A673 (cell line): ENCODE data around the gene SARS1.

Experiments
- EZH2 ChIP-seq: fragments of 200-600 bp; sonication (generic); IDR thresholded peaks from 2 replicates; pipeline ENCODE4 v1.6.1; 2017; ENCODE audit warnings: borderline replicate concordance, low read depth, mild to moderate bottlenecking, mixed read lengths, antibody characterized with exemption, low read length; ENCODE audit not compliant: poor library complexity, severe bottlenecking
- TF ChIP-seq, protein P1 (sequence below): fragments of 300-800, 200-600 bp; sonication (generic); conservative IDR thresholded peaks from 2 replicates; pipeline ENCODE4 v1.5.1; 2017; ENCODE audit warnings: low read depth, mild to moderate bottlenecking, antibody characterized with exemption, low read length, moderate library complexity, mixed read lengths

- TF ChIP-seq, protein P1, sequence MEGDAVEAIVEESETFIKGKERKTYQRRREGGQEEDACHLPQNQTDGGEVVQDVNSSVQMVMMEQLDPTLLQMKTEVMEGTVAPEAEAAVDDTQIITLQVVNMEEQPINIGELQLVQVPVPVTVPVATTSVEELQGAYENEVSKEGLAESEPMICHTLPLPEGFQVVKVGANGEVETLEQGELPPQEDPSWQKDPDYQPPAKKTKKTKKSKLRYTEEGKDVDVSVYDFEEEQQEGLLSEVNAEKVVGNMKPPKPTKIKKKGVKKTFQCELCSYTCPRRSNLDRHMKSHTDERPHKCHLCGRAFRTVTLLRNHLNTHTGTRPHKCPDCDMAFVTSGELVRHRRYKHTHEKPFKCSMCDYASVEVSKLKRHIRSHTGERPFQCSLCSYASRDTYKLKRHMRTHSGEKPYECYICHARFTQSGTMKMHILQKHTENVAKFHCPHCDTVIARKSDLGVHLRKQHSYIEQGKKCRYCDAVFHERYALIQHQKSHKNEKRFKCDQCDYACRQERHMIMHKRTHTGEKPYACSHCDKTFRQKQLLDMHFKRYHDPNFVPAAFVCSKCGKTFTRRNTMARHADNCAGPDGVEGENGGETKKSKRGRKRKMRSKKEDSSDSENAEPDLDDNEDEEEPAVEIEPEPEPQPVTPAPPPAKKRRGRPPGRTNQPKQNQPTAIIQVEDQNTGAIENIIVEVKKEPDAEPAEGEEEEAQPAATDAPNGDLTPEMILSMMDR: no peak
- no peak for TF ChIP-seq EZH2
Measured at GRCh38 chr1:109197158-109198042, 16.3 kb upstream of the SARS1 start.
